GM18868 (cell line): ENCODE data around the gene EPHB2.

Experiments
- ATAC-seq: cut with Tn5 transposase; IDR thresholded peaks from one replicate; pipeline ENCODE4 v1.9.1; 2021; ENCODE audit warnings: mild to moderate bottlenecking, moderate library complexity; ENCODE audit not compliant: unreplicated experiment

Gene EPHB2

DNA sequence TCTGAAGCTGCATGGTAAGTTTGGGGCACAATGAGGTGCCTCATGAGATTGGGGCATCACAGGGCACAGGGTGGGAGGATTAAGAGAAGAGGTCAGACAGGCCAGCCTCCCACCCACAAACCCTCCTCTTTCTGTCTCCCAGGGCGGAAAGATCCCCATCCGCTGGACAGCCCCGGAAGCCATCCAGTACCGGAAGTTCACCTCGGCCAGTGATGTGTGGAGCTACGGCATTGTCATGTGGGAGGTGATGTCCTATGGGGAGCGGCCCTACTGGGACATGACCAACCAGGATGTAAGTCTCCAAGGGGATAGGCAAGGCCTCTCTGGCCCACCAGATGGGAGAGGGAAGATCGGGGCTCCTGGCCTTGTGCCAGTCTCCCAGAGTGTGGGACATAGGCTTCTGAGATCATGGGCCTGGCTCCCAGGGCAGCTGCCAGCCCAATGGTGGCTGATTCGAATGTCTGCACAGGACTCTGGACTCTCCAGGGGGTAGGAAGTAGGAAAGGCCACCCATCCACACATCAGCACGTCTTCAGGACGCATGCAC, 198.3 kb downstream of the EPHB2 start:
- ATAC-seq = no peak

DNA sequence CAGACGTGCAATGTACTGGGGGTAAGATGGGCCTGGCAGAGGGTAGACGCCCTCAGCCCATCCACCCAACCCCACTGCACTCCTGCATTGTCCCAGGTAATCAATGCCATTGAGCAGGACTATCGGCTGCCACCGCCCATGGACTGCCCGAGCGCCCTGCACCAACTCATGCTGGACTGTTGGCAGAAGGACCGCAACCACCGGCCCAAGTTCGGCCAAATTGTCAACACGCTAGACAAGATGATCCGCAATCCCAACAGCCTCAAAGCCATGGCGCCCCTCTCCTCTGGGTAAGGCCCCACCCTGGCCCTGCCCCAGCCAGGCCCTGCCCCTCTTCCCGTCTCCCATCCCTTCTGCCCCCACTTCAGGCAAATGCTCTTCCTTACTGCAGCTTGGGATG, 199.6 kb downstream of the EPHB2 start:
- no peak for ATAC-seq

DNA sequence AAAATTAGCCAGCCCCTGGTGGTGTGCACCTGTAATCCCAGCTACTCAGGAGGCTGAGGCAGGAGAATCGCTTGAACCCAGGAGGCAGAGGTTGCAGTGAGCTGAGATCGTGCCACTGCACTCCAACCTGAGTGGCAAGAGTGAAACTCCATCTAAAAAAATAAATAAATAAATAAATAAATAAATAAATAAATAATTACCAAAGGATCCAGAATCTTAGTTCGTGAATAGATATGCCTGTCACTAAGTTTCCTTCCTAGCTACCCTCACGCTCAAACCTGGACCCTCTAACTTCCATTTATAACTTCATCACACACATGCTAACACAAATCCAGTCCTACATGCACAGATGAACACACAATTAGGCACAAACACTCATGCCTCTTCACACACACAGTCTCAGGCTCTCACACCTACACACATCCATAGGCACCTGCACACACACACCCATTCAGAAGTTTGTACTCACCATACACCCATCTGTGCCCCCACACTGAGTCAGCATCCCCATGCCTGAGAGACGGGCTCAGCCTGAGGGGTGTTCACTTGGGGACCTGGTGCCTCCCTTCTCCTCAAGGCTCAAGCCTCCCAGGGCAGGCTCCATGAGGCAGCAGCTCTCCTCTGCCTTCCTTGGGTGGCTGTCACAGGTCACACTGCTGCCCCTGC, 200.5 kb downstream of the EPHB2 start:
- no peak for ATAC-seq

DNA sequence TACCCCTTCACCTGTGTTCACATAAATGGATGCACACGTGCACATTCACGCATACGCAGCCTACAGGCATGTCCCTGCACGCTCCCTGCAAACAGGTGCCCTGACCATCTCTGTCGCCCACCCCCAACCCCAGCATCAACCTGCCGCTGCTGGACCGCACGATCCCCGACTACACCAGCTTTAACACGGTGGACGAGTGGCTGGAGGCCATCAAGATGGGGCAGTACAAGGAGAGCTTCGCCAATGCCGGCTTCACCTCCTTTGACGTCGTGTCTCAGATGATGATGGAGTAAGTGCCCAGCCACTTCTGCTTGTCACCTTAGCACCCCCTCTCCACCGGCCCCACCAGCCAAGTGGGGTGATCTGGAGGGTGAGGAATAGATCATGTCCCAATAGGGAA, 201.7 kb downstream of the EPHB2 start:
- ATAC-seq = no peak

DNA sequence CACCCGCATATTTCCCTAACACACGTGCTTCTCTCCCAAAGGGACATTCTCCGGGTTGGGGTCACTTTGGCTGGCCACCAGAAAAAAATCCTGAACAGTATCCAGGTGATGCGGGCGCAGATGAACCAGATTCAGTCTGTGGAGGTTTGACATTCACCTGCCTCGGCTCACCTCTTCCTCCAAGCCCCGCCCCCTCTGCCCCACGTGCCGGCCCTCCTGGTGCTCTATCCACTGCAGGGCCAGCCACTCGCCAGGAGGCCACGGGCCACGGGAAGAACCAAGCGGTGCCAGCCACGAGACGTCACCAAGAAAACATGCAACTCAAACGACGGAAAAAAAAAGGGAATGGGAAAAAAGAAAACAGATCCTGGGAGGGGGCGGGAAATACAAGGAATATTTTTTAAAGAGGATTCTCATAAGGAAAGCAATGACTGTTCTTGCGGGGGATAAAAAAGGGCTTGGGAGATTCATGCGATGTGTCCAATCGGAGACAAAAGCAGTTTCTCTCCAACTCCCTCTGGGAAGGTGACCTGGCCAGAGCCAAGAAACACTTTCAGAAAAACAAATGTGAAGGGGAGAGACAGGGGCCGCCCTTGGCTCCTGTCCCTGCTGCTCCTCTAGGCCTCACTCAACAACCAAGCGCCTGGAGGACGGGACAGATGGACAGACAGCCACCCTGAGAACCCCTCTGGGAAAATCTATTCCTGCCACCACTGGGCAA, 202.9 kb downstream of the EPHB2 start:
- ATAC-seq = no peak

DNA sequence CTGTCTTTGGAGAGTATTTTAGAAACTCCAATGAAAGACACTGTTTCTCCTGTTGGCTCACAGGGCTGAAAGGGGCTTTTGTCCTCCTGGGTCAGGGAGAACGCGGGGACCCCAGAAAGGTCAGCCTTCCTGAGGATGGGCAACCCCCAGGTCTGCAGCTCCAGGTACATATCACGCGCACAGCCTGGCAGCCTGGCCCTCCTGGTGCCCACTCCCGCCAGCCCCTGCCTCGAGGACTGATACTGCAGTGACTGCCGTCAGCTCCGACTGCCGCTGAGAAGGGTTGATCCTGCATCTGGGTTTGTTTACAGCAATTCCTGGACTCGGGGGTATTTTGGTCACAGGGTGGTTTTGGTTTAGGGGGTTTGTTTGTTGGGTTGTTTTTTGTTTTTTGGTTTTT, 203.5 kb downstream of the EPHB2 start:
- ATAC-seq = no peak

DNA sequence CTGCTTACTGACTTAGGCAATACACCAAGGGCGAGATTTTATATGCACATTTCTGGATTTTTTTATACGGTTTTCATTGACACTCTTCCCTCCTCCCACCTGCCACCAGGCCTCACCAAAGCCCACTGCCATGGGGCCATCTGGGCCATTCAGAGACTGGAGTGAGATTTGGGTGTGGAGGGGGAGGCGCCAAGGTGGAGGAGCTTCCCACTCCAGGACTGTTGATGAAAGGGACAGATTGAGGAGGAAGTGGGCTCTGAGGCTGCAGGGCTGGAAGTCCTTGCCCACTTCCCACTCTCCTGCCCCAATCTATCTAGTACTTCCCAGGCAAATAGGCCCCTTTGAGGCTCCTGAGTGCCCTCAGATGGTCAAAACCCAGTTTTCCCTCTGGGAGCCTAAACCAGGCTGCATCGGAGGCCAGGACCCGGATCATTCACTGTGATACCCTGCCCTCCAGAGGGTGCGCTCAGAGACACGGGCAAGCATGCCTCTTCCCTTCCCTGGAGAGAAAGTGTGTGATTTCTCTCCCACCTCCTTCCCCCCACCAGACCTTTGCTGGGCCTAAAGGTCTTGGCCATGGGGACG, 204.1 kb downstream of the EPHB2 start:
- ATAC-seq = no peak

DNA sequence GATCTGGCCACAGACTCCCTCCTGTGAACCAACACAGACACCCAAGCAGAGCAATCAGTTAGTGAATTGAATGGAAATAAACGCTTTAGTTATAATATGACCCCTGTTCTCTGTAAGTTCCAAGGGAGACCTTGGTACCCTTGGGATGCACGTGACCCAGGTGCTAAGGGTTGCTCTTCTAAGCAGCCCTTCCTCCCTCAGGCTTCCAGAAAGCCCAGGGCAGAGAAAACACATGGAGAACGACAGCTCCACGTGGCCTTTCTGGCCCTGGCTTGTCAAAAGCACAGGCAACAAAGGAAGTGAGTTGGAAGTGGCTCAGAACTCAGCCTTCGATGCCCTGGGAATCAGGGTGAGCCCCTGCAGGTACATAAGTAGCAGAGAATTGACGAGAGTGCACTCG, 204.6 kb downstream of the EPHB2 start:
- ATAC-seq = no peak

DNA sequence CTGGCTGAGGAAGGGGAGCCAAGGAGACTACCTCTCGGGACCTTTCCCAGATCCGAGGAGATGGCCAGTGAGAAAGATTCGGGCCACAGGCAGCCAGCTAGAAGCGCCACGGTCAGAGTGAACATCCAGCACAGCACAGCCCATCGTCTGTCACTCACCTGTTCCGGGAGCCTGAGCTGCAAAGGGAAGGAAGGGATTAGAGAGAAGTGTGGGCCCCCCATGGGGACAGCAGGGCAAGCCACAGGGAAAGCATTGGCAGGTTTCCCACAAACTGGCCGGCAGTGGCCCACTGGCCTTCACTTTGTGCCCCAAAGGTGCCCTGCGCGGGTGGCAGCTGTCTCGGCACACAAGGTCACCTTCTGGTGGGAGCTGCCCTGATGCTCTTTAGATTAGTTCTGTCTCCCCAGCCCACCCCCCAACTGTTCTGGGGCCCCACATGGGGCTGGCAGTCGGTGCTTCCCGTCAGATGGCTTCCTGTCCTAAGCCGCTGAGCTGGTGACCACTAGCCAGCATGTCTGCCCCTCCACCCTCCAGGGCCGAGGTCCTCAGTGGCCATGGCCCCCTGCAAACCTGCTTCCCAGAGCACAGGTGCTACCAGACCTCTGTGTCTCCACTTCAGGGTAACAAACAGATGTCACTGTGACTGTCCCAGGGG, 205.3 kb downstream of the EPHB2 start:
- ATAC-seq = no peak

DNA sequence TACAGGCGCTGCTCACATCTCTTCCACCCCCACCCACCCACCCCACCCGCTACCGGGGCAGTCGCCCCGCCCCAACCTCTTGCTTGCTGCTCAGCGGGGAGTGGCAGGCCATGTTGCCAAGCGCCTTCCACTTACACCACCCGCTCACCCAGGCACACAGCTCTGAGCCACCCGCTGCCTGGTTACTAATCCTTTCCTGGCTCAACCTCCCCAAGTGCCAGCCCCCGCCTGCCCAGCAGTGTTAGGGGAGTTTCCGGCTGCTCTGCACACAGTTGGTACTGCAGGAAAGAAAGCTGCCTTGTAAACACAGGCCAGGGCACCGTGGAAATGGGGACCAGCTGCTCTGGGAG, 205.8 kb downstream of the EPHB2 start:
- no peak for ATAC-seq

DNA sequence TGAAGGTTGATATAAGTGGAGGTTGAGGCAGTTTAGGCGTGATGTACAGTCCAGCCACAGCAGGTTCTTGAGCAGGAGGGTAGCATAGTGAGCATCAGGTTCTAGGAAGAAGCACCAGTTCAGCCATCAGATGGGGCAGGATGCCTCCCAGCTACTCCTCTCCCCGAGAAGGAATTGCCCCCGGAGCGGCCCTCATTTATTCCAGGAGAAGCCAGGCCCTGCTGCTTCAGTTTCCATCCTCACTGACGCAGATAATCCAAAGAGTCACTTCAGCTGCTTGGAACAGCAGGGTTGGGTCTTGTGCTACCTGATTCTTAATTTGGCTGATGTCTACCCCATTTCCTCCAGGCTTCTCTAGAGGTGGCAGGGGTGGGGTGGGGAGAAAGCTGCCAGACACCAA, 207.3 kb downstream of the EPHB2 start:
- no peak for ATAC-seq

DNA sequence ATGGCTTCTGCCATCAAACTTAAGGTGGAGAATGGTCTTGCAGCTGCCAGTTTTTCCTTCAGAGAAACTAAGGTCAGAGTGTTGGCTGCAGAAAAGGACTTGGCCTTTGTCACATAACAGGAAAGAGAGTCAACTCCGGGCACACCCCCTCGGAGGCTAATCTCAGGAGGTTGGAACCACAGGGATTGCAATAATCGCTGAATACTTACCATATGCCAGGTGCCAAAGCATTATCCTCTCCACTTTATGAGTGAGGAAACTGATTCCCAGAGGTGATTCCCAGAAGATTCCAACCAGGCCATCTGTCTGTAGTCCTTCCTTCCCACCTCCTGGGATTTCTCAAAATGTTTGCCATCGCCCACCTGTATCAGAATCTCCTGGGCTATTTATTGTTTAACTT, 208.0 kb downstream of the EPHB2 start:
- ATAC-seq = no peak

DNA sequence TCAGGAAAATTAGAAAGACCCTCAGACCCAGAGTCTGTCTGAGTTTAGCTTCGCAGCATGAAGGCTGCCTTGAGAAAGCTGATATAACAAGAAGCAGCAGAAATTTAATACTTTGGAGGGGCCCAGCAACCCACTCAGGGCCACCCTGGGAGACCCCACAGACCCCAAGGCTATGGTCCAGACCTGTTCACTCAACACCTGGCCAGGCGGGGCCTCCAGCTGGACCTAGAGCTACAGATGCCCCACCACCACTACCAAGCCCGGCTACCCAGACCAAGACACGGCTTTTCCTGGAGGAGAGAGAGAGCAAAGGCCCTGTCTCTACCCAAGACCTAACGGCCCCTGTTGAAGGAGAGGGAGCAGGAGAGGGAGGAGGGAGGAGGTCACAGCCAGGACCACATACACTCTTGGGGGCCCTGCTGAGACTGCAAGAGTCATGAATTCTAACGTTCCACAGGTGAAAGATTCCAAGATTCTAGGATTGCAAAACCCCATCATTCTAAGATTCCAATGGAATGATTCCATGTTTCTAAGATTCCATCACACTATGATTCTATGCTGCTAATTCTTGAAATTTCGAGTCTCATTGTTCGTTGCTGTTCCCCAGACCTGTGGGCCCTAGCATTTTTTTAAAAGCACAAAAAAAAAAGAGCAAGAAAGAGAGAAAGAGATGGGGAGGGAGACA, 208.8 kb downstream of the EPHB2 start:
- no peak for ATAC-seq

DNA sequence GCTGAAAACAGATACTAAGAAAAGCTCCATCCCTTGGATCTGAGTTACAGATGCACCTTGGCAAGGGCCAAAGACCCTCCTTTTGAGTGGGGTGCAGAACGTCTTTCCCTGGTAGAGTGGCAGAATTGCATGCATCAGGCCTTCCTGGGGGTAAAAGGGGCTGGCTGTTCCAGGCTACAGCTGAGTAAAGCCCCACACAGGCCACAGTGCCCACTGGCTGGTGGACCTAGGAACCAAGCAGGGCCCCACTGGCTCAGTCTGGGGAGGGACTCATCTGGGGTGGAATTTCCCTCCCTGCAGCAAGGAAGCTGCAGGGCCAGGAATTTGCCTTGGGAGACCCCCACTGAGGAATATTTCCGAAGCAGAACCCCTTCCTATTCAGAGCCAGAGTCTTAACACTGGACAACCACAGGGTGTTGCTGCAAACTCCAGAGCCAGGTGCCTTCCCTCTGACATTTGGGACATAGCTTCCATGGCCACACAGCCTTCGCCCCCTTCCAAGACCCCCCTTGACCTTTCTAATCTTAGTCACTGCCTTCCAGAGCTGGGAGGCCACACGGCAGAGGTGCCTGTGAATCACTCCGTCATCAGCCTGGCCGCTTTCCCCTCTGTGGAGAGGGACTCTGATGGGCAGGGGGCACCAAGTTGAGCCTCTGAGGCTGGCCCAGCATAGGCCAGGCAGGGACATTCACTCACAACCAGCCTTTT, 209.5 kb downstream of the EPHB2 start:
- no peak for ATAC-seq

DNA sequence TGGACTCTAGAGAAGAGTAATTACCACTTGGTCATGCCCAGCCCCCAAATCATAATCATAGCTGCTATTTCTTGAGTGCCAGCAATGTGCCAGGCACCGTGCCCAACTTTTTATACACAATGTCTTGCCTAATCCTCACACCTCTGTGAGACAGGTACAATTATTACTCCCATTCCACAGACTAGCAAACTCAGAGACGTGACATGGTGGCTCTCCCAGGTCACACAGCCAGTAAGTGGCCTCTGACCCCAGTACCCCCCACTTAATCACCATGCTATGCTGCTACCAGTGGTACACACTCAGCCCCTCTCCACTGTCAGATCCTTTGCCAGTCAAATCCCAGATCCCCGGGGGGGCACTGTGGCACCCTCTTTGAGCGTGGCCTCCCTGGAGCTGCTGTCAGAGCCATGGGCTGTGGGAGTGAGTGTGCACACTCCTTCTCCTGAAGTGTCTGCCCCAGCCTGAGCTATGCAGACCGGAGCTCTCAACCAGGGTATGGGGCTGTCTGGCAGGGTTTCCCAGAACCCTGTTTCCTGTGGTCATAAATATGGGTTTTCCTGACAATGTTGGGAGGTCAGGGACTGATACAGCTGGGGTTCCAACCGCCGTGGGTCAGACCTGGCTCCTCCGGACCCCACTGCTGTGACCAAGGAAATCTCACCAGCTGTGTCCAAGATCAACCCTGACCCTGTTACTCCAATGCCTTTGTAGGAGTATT, 210.3 kb downstream of the EPHB2 start:
- no peak for ATAC-seq

DNA sequence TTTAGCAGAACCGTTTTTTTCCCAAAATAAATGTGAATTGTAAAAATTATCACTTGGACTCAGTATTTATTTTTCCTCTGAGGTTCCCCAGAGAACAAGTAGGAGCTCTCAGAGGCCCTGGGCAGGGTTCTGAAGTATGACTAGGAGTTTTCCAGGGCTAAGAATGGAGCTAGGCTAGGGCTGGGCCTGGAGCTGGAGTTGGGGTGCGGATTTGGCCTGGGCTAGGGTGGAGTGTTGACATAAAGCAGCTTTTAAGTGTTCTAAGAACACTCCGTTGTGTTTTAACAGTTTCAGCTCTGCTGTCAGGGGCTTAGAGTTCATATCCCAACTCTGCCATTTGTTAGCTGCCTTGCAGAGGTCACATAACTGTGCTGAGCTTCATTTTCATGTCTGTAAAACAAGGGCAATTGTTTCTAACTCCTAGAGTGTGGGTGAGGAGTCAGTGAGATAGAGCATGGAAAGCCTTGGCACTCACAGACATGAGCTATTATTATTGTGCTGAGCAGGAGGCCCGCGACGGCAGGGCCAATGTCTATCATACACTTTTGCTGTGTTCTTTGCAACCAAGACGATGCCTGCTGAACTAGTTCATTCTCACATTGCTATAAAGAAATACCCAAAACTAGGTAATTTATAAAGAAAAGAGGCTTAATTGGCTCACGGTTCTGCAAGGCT, 210.9 kb downstream of the EPHB2 start:
- ATAC-seq = no peak

DNA sequence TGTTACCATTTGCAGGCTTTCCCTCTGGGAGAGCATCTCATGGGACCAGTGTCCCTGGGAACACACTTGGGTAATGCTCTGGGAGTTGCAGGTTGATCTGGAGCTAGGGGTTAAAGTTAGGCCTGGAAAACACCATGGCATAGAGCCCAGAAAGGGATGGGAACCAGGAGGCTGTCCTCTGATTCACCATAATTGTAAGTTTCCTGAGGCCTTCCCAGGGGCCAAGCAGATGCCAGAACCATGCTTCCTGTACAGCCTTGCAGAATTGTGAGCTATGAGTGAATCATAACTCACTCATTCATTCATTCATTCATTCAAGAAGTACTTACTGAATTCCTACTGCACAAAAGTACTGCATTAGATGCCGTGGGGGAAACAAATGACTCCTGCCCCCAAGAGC, 212.0 kb downstream of the EPHB2 start:
- no peak for ATAC-seq

DNA sequence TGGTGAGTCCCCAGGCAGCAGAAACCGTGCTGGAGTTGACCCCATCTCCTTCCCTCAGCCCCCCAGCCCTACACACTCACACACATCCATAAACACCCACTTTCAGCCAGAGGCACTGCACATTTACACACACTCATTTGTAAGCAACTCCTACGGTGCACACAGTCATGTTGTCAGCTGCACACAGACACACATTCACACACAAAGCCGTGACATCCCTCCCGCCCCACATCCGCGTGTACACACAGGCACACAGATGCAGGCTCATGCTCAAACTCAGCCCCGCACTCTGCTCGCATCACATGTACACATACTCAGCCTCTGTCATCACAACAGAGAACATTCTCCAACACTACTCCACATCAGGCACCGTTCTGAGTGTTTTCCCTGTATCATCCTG, 214.5 kb downstream of the EPHB2 start:
- ATAC-seq = no peak

DNA sequence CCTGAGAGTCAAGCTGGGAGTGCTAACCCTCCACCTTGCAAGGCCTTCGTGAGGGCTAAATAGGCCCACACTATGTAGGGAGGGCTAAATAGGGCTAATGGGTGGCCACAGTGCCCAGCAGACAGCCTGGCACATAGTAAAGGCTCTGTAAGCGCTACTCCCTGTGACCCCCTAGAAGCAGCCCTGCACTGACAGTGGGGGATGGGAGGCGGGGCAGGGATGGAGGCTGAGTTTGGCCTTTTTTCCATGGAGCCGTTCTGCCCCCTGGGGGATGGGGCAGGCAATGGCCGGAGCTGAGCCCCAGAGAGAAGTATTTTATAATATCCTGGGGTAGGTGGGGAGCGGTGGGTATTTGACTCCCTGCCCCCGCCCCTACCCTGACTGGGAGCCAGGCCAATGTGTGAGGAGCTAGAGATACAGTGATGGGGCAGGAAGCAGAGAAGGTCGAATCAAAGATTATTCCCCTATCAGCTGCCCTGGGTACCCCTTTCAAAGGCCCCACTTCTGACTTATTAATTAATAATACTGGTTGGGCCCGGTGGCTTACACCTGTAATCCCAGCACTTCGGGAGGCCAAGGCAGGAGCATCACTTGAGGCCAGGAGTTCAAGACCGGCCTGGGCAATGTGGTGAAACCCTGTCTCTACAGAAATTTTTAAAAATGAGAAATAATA, 219.7 kb downstream of the EPHB2 start:
- ATAC-seq = no peak
